Myocyte (in vitro differentiated cells): ENCODE results near the gene MTERF1. TPM values are rescaled to one million over a fixed set of nuclear protein-coding genes. Genes with fewer than 3 reads are reported as not detected.
"Not testable (repeated sequence)": the region's sequence is repeated elsewhere in the genome, so short reads cannot be mapped to it uniquely, and the experiment has no call there.

Experiments
- DNase-seq: peaks from one replicate; pipeline ENCODE4 v3.0.0-alpha.2; 2012; ENCODE audit warnings: low read depth
- polyA plus RNA-seq: library from polyadenylated mRNA; unstranded; fragments of >200 nt; gene quantifications from one replicate; pipeline ENCODE4 v1.2.1, GENCODE V29; 2012; ENCODE audit warnings: missing spikeins
- total RNA-seq: library from RNA; depleted of rRNA; stranded (reverse); fragments of >200 nt; gene quantifications from 2 replicates; pipeline ENCODE4 v1.2.3, GENCODE V29; 2014

MTERF1 gene
- total RNA-seq: 10.2 and 13.2 TPM in 2 replicates
- polyA plus RNA-seq: 4.4 TPM

- peak; percentile 96 for DNase-seq
These were observed at the start of gene MTERF1 for GRCh38 chr7:91880413-91881241. TSS of gene MTERF1 (minus strand) at chr7:91880702. CDS start at chr7:91880083, 619 bp downstream.

GRCh38 chr7:91929463-91929862, 49.0 kb upstream of the MTERF1 start:
- no peak for DNase-seq

- DNase-seq: no peak
These were observed 47.4 kb upstream of the MTERF1 start for GRCh38 chr7:91927912-91928311.

- no peak for DNase-seq
These were observed 42.4 kb upstream of the MTERF1 start for GRCh38 chr7:91922857-91923256.

- no peak for DNase-seq
These were observed 37.9 kb upstream of the MTERF1 start for GRCh38 chr7:91918356-91918755.

- no peak for DNase-seq
These were observed 35.5 kb upstream of the MTERF1 start for GRCh38 chr7:91916051-91916440.

- DNase-seq: no peak
These were observed 35.0 kb upstream of the MTERF1 start for GRCh38 chr7:91915401-91916050.

GRCh38 chr7:91913612-91914011, 33.1 kb upstream of the MTERF1 start:
- no peak for DNase-seq

- peak; percentile 56 for DNase-seq
These were observed 32.0 kb upstream of the MTERF1 start for GRCh38 chr7:91912494-91912893.

- DNase-seq: no peak
These were observed 30.6 kb upstream of the MTERF1 start for GRCh38 chr7:91911121-91911520.

GRCh38 chr7:91910171-91910570, 29.7 kb upstream of the MTERF1 start:
- DNase-seq: no peak

- no peak for DNase-seq
These were observed 19.1 kb upstream of the MTERF1 start for GRCh38 chr7:91899563-91899962.

- no peak for DNase-seq
These were observed 17.9 kb upstream of the MTERF1 start for GRCh38 chr7:91898240-91898992.

GRCh38 chr7:91894781-91895480, 14.4 kb upstream of the MTERF1 start:
- DNase-seq: peak; percentile 25

- not testable (repeated sequence) for DNase-seq
These were observed 13.2 kb upstream of the MTERF1 start for GRCh38 chr7:91893699-91894098.

- DNase-seq: peak; percentile 82
These were observed 12.4 kb upstream of the MTERF1 start for GRCh38 chr7:91892821-91893340.

- peak; percentile 33 for DNase-seq
These were observed 11.7 kb upstream of the MTERF1 start for GRCh38 chr7:91892099-91892705.

GRCh38 chr7:91888271-91889175, 8.0 kb upstream of the MTERF1 start:
- not testable (repeated sequence) for DNase-seq
